Left hindlimb (tissue), 1 donor: ENCODE results near the gene HORMAD2.
"Not testable (repeated sequence)": the region's sequence is repeated elsewhere in the genome, so short reads cannot be mapped to it uniquely, and the experiment has no call there.

Experiments
- DNase-seq: peaks from one replicate; pipeline ENCODE4 v3.0.0-alpha.2; 2018

The HORMAD2 gene

DNA sequence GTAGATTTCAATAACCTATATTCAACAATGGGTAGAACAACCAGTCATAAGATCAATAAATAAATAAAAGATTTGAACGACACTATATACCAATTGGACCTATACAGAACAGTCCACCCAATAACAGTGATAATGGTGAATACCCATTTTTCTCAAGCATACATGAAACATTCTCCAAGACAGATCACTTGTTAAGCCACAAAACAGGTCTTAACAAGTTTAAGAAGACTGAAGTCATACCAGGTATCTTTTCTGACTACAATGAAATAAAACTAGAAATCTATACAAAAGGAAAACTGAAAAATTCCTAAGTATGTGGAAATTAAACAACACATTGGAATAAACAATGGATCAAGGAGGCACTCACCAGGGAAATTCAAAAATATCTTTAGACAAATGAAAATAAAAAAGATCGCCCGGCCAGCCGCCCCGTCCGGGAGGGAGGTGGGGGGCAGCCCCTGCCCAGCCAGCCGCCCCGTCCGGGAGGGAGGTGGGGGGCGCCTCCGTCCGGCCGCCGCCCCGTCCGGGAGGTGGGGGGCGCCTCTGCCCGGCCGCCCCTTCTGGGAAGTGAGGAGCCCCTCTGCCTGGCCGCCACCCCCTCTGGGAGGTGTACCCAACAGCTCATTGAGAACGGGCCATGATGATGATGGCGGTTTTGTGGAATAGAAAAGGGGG lies 20.8 kb upstream of the HORMAD2 start:
- DNase-seq = not testable (repeated sequence)

DNA sequence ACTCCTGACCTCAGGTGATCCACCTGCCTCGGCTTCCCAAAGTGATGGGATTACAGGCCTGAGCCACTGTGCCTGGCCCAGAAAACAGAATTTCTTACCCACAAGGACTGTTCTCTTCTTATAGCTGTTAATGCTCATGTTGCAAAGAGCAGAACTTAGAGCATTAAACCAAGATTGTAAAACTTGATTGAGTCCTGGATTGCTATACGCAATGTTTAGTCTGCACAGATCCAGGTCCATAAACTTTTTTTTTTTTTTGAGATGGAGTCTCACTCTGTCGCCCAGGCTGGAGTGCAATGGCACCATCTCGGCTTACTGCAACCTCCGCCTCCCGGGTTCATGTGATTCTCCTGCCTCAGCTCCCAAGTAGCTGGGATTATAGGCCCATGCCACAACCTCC lies 19.2 kb upstream of the HORMAD2 start:
- not testable (repeated sequence) for DNase-seq

DNA sequence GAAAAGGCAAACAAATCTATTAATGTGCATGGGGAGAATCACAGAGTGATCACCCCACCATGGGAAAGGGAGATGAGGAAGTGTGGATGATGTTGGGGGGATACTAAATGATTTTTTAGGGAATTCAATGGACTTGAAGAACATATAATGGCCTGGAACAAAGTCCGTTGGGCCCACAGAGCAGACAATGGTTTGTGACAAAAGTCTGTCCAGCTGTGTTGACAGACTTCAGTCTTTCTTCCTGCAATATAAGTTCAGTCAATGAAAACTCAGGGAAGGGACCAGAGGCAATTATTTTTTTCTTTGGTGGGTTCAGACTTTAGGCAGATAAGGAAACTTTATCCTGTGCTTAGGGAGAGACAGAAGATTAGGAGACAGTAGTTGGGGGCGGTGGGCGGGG lies 18.0 kb upstream of the HORMAD2 start:
- DNase-seq = no peak

DNA sequence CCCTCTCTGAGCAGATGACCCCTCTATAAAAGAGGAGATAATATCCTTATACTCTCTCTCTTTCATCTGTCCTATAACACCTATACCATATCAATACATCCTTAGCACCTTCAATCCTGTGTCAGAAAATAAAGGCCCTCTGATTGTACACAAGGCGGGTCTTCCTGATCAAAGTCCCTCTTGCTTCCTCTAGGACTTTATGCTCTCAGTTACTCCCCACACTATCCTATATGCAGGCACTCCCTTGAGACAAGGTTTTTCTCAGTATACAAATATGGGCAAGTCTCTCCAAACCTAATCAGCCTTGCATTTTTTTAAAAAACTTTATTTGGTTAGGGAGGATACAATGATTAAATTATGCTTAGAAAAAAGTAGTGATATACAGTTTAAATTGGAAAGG lies 17.3 kb upstream of the HORMAD2 start:
- DNase-seq = no peak

DNA sequence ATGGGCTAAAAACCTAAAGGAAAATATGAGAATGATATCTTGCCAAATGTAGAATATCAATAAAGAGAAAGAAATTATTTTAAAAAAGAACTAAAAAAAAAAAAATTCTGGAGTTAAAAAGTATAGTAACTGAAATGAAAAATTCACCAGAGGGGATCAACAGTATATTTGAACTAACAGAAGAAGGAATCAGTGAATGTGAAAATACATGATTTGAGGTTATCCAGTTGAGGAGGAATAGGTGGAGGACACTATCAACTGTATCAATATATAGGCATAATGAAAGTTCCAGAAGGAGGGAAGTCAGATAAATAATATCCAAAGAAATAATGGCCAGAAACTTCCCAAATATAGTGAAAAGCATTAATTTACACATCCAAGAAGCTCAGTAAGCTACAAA lies 16.1 kb upstream of the HORMAD2 start:
- DNase-seq = no peak

DNA sequence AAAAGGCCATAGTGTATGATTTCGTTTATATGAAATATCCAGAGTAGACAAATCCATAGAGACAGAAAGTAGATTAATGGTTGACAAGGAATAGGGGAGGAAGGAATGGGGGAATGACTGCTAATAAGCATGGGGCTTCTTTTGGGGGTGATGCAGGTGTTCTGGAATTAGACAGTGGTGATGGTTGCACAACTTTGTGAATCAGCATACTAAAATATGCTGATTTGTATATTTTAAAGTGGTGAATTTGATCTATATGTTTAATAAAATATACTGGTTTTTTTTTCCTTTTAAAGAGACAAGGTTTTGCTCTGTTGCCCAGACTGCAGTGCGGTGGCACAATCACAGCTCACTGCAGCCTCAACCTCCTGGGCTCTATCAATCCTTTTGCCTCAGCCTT lies 6.5 kb upstream of the HORMAD2 start:
- DNase-seq = no peak

DNA sequence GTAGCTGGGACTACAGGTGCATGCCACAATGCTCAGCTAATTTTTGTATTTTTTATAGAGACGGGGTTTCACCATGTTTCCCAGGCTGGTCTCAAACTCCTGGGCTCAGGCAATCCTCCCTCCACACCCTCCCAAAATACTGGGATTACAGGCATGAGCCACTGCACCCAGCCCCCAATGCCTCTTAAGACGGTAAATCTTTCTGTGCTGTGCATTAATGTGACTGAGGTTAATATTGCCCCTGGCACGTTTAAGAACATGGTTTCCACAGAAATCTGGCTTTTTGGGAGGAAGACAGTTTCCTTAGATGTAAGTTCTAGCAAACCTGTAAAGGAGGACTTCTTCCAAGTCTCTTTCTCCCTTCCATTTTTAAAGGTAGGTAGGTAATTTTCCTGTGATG lies 6.1 kb upstream of the HORMAD2 start:
- no peak for DNase-seq

DNA sequence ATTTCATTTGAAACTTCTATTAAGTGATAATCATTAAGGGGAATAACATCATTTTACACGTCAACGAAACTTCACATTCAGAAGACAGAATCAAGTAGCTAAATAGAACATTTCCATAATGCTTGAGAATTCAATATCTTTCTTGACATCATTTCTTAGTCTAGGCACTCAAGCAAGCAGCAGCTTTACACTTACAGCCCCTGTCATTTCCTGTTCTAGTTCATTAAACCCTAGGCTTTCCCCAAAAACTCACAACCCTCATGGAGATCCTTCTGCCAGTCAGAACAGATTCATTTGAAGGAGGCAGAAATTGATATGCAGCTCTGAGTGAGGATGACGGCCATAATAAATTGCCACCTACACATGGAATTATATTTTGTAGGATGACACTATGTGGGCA lies 5.3 kb upstream of the HORMAD2 start:
- DNase-seq = no peak

DNA sequence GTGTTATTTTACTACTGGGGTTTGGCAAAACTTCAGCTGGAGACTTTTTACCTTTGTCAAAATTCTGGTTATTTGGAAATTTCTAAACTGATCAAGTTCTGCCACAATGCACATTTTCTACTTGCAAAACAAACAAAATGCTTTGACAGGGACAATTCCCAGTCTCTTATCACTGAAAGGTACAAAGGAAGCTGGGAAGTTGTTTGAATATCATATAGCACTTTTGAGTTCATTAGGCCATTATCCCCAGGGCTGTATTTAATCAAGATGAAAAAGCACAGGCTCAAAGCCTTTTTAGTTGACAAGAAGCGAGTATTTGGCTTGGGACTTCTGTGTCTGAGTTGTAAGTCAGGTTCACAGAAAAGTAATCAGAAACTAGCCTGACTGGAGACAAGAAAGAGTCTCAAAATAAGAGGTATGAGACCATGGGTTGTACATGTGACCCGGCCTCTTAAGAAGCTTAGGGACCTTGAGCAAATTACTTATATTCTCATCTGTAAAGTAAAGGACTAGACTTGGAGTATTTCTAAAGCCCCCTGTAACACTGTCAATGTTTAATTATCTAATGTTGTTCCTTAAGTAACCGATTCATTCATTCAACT lies 2.9 kb upstream of the HORMAD2 start:
- no peak for DNase-seq

DNA sequence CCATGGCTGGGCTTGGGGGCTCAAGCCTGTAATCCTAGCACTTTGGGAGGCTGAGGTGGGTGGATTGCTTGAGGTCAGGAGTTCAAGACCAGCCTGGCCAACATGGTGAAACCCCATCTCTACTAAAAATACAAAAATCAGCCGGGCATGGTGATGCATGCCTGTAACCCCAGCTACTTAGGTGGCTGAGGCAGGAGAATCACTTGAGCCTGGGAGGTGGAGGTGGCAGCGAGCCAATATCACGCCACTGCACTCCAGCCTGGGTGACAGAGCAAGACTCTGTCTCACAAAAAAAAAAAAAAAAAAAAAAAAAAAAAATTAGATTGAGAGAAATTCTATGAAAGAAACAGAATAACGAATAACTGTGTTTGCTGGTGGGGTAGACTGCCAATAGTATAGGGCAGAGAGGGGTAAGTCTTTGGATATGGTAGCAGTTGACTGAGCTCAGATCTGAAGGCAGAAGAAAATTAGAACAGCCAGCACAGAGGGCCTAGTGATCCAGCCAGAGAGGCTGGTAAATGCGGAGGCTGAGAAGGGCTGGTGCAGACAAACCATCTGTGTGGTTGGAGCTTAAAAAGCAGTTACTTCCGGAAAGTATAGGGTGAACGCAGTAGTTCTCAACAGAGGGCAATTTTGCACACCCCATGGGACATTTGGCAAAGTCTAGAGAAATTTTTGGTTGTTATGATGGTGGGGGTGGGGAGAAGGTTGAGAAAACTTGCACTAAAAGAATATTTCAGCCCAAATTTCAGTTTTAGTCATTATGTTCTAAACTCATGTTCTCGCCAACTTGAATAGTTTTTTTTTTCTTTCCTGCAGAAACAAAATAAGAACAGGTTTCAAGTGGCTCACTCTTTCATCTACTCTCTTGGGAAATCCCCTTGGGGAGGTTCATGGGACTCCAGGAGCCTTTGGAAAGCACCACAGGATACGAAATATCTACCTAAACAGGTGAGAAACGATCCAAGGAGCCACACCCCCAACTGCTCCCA lies 1.6 kb upstream of the HORMAD2 start:
- no peak for DNase-seq

DNA sequence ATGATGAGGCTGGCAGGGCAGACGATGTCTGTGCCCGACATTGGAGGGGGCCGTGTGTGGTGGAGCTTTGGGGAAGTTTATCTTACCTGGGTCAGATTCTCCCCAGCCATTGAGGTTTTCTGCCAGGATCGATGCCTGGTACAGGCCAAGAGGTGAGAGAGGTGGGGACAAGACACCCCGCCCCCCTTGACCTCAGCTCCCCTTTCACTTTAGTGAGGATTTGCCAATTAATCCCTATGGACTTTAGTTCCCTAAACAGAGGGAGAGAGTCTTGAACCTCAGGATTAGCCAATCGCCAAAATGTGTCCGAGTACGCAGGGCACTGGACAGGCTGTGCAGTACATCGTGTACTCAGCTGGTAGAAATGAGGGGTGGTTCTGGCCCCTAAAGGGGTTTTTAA lies 541 bp downstream of the HORMAD2 start:
- DNase-seq = no peak

DNA sequence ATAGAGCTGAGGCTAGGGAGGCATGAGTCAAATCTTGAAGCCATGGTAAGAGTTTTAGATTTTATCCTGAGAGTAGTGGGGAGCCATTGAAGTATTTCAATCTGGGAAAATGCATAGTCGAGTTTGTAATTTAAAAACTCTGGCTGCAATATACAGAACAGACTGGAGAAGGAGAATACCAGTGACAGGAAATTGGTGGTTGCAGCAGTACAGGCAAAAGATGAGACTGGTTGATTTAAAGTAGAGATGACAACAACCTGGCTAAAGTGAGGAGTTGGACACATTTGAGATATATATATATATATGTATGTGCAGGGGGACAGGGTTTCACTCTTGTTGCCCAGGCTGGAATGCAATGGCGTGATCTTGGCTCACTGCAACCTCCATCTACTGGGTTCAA lies 6.2 kb downstream of the HORMAD2 start:
- no peak for DNase-seq

DNA sequence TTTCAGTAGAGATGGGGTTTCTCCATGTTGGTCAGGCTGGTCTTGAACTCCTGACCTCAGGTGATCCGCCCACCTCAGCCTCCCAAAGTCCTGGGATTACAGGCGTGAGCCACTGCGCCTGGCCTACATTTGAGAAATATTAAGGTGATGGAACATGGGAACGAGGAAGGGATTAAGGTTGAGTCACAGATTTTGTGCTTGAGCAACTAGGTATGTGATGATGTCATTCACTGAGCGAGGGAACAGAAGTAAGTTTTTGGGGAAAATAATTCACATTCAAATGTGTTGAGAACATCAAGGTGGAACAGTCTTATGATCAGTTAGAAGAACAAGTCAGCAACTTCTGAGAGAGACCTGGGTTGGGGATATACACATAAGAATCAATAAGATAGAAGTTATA lies 6.8 kb downstream of the HORMAD2 start:
- DNase-seq = not testable (repeated sequence)

DNA sequence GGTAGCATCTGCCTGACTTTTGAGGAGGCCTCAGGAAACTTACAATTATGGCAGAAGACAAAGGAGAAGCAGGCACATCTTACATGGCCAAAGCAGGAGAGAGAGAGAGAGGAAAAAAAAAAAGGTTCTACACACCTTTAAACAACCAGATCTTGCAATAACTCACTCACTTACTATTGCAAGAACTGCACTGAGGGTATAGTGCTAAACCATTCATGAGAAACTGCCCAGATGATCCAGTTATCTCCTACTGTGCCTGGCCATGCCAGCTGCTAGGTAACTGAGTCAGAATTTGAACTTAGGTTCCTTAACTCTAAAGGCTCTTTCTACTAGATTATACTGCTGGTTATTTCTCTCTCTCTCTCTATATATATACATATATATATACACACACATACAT lies 7.3 kb downstream of the HORMAD2 start:
- no peak for DNase-seq

DNA sequence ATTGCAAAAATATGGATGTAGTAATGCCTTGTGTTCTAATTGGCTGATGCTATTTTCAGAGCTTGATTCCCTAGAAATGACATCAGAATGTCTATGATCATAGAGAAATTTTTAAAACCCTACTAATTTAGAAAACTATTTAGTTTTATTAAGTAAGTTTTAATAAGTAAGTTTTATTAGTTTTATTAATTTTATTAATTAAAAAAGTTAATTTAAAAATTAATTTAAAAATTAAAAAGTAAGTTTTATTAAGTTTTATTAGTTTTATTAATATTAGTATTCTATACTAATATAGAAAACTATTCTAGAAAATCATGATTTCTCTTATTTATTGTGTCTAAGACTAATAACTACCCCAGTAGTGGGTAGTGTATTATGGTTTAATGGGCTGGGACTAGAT lies 8.2 kb downstream of the HORMAD2 start:
- DNase-seq = no peak

DNA sequence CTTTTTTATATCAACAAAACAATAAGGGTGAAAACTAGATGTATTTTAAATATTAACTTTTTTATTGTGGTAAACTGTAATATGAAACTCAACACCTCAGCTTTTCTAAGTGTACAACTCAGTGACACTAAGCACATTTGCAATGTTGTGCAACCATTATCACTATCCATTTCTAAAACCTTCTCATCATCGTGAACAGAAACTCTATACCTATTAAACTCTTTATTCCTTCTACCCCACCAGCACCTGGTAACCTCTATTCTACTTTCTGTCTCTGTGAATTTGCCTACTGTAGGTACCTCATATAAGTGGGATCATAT lies 9.4 kb downstream of the HORMAD2 start:
- DNase-seq = no peak

DNA sequence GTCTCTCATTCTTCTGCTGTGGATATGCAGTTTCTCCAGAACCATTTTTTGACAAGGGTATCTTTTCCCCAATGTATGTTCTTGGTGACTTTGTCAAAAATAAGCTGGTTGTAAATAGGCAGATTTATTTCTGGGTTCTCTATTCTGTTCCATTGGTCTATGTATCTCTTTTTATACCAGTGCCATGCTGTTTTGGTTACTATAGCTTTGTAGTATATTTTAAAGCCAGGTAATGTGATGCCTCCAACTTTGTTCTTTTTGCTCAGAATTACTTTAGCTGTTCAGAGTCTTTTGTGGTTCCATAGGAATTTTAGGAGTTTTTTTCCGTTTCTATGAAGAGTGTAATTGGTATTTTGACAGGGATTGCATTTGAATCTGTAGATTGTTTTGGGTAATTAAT lies 12.4 kb downstream of the HORMAD2 start:
- DNase-seq = no peak

DNA sequence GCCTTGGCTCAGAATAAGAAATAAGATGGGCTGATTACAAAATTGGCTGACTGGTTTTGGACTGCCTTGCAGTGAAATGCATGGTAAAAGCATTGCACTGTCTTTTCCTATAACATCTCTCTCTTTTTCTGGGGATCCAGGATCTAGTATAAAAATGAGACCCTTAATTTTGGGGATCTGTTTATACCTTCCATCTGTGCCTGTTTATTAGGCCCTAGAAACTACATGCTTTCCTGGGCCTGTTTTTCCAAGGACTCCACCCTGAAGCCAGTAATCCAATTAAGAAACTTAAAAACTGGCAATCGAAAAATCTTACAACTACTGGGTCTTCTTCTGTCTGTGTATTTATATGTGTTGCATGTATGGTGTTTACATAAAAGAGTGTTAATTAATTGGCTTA lies 14.5 kb downstream of the HORMAD2 start:
- DNase-seq = no peak

DNA sequence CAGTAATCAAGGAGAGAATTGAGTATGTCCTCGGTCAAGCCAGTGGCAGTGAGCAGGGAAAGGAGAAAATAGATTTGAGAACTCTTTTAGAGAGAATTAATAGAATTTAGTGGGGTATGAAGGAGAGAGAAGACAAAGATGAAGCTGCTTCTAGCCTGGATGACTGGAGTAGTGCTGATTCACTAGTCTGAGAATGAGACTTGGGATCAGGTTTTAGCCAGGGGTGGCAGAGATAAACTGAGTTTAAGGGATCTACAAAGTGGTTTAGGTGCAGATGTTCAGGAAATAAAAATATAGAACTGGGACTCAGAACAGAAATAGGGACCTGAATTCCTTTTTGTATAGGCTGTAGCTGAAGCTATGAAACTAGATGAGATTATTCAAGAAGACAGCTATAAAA lies 17.6 kb downstream of the HORMAD2 start:
- DNase-seq = no peak

DNA sequence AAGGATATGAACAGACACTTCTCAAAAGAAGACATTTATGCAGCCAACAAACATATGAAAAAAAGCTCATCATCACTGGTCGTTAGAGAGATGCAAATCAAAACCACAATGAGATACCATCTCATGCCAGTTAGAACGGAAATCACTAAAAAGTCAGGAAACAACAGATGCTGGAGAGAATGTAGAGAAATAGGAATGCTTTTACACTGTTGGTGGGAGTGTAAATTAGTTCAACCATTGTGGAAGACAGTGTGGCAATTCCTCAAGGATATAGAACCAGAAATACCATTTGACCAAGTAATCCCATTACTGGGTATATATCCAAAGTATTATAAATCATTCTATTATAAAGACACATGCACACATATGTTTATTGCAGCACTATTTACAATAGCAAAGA lies 20.5 kb downstream of the HORMAD2 start:
- not testable (repeated sequence) for DNase-seq

DNA sequence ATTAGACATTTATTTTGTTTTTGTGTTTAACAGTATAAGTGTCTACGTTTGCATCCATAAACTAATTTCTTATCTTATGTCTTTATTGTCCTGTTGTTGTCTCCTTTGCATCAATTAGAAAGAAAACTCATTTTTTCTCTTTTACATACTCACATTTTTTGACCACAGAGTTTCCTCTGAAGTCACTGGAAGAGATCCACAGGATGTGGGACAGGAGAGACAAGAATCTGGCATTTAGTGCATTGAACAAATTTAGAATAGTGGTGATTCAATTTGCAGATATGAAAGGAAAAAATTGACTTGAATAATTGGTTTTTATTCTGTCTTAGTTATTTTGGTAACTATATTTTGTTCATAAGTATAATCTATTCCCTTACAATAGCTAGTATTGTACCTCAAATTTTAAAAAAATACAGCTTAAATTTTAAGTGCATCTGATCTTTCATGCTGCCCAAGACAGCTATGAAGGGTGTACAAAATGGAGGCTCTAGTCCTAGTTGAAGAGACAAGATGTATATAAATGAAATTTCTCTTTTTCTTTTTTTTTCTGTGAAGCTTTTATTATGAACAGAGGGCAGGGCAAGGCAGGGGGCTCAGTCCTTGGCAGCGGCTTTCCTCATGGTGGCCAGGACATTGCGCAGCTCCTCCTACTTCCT lies 24.4 kb downstream of the HORMAD2 start:
- no peak for DNase-seq

DNA sequence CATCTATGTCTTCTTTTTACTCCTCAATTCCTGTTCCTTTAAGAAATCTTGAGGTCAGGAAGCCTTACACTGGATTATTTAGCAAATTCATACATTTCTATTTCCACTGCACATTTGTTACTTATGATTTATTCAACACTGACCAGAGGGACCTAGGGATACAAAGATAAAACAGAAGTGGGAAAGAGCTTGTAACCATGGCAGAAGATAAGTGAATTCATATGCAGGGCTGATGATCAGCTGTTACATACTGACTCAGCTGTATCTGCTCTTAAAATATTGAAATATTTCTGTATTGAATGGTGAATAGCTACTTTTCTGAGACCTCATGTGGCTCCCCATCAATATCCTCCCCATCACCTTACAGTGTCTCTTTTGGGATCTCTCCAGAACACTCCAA lies 25.2 kb downstream of the HORMAD2 start:
- no peak for DNase-seq

DNA sequence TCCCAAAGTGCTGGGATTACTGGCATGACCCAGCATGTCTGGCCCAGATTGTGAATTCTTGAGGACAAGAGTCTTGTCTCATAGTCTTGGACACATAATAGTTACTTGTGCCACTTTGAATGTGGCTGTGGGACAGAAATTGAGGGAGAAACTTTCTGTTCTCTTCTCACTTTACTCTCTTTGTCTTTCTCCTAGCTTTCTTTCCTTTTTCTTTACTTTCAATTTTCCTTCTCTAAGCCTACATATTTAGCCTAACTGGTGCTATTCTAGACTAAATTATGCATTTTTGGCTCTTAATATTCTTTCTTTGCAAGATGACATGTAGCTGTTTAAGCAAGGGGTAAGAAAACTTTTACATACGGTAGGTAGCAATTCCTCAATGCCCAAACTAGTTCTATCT lies 33.2 kb downstream of the HORMAD2 start:
- DNase-seq = no peak

DNA sequence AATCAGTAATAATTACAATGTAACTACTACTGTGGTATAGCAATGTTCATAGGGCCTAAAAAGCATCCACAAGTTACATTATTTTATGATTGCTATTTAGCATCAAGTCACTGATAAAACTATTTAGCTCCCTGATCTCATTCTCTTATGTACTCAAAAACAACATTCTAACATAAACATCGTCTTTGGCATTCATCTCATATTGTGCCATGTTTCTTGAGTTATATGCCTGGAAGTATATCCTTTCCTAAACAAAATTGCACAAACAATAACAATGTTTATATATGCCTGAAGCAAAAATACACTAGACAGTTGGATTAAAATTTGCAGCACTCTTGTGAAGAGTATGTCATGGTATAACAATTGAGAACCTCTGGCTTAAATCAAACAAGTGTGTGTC lies 34.1 kb downstream of the HORMAD2 start:
- DNase-seq = no peak
